GM21619 (cell line): ENCODE measurements around the gene PPP2R5B.
A peak's percentile ranks its signal among the peaks of the same experiment; 100 is the strongest.

Experiments used
- ATAC-seq: cut with Tn5 transposase; IDR thresholded peaks from one replicate; pipeline ENCODE4 v1.9.1; 2021; ENCODE audit not compliant: unreplicated experiment

PPP2R5B gene

DNA sequence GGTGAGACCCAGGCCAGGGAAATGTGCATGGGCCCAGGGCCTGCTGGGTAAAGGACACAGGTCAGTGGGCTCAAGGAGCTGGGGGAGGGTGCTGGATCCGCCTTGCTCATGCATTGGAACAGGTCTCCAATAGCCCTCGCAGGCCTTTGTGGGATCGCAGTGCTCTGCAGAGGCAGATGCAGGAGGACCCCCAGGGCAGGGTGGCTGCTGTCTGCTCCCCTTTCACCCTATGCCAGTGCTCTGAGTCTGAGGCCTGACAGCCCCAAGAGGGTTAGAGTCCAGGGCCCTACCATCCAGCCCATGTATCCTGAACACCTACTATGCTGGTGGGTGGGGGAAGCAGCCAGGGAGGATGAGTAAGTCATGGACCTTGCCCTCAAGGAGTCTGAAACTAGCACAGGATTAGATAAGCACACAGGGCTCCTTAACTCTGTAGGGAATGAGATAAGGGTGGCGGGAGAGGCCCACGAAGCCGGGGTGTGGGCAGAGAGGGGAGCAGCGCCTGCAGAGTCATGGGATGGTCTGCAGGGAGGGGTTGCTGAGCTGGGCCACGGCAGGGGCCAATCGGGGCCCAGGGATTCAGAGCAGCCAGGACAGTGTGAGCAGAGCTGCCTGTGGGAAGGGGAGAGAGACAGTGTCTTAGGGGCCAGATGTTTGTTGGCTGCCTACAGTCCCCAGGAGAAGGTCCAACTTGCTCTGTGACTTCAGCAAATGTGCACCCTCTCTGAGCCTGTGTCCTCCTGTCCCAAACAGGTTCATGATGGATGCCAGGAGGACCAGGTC is 35.6 kb upstream of the PPP2R5B start:
- ATAC-seq = no peak

DNA sequence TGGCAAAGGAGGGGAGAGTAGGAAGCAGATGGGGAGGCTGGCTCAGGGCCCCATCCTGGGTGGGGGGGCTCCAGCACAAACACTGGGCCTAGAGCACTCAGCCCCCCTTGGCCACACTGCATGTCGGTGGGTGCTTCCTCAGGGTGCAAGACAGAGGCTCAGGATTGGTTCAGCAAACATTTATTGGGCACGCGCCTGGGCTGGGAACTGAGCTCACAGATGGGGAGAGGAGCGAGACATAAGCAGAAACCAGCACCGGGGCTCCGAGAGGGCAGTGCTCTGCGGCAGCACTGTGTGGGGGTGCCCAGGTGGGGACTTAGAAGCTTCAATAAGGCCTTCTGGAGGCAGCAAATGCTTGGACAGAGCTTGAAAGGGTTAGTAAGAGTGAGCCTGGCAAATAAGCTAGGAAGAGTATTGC is 34.0 kb upstream of the PPP2R5B start:
- ATAC-seq = no peak

DNA sequence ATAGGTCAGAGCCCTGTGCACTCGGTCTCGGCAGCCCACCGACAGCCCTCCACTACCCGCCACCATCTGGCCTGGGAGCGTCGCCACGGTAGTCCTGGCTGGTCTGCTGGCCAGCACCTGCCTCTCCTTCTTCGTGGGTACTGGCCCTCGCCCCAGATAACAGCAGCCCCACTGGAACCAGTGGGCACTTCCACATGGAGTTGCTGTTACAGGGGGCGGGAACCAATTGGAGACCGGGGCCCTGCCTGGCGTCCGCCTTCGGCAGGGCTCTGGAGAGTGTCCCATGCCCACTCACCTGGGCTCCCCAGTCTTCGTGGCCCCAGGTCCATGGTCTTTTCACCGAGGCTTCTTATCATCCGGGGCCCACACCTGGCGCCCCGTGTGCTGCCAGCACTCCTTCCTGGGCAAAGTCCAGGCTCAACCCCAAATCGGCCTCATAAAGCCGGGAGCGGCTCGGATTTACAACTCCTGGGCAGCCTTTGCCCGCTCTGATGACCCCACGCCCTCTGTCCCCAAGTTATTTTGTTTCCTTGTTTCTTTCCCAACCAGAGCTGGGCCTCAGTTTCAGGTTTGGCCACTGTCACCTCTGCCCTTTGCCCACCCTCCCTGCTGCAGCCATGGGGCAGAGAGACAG is 33.2 kb upstream of the PPP2R5B start:
- ATAC-seq = no peak

DNA sequence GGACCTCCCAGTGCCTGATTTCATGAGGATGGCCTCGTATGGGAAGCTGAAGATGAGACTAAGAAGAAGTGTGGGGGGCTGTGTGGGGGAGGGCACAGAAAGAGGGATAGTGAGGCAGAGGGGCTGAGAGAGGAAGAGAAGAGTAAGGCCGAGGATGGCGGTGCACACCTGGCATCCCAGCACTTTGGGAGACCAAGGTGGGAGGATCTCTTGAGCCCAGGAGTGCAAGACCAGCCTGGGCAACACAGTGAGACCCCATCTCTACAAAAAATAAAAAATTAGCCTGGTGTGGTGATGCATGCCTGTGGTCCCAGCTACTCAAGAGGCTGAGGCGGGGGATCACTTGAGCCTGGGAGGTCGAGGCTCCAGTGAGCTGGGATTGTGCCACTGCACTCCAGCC is 32.6 kb upstream of the PPP2R5B start:
- no peak for ATAC-seq

- ATAC-seq = no peak
Measured at GRCh38 chr11:64892411-64892831, 32.1 kb upstream of the PPP2R5B start.

GRCh38 chr11:64892838-64893193 is 31.7 kb upstream of the PPP2R5B start:
- no peak for ATAC-seq

DNA sequence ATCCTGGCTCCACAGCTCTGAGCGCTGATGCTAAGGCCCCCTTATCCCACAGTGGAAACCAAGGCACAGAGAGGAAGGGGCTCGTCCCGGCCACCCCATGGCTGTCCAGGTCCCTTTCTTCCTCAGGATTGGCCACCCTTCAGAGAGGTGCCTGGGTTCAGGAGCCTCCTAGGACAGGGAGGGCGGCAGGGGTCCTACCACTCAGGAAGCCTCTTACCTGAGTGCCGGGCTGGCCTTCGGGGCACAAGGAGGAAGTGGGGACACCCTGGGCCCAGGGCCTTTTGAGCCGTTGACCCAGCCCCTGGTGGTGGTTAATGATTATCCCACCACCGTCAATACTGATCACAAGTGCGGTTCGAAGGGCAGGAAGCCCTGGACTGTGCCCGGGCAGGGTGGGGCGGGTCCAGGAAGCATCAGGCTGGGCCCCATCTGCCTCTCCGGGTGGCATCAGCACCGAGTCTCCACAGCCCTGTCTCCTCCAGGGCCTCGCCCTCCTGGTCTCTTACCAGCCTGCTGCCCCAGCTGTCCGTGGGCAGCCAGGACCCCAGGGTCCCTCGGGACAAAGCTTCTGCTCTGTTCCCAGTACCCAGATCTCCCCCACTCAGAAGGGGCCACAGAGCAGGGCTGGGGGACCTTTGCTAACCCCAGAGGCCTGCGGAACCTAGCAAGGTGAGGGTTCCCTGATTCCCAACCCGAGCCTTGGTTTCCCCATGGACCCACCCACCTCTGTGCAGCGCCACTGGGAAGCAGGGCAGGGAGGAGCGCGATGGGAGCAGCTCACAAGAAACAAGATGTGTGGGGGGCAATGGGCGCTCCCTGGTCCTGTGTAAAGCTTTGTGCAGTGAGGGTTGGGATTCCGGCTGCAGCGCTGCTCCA is 31.1 kb upstream of the PPP2R5B start:
- ATAC-seq = no peak

GRCh38 chr11:64894070-64894811 is 30.2 kb upstream of the PPP2R5B start:
- peak; percentile 57 for ATAC-seq

- no peak for ATAC-seq
Measured at GRCh38 chr11:64894812-64895452, 29.6 kb upstream of the PPP2R5B start.

DNA sequence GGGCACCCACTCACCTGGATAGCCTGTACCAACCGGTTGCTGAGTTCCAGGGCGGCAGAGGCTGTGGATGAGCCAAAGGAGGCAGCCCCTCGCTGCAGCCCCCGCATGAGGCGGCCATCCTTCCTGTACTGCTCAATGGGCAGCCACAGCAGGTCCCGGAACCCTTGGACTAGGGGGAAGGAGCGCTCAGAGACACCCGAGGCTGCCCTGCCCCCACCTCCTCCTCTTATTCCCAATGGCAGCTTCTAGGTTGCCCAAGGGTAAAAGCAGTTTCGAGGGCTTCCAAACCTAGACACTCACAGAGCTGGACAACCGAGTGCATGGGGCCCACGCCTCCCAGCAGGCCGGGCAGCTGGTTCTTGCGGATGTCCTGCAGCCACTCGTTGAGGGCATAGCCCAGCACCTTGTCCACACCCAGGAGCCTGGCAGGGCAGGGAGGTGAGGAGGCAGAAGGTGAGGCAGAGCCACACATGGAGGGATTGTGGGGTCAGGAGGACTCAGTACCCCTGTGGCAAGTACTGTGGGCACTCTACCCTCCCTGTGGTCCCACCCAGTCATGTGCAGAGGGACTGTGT is 28.0 kb upstream of the PPP2R5B start:
- ATAC-seq = no peak

DNA sequence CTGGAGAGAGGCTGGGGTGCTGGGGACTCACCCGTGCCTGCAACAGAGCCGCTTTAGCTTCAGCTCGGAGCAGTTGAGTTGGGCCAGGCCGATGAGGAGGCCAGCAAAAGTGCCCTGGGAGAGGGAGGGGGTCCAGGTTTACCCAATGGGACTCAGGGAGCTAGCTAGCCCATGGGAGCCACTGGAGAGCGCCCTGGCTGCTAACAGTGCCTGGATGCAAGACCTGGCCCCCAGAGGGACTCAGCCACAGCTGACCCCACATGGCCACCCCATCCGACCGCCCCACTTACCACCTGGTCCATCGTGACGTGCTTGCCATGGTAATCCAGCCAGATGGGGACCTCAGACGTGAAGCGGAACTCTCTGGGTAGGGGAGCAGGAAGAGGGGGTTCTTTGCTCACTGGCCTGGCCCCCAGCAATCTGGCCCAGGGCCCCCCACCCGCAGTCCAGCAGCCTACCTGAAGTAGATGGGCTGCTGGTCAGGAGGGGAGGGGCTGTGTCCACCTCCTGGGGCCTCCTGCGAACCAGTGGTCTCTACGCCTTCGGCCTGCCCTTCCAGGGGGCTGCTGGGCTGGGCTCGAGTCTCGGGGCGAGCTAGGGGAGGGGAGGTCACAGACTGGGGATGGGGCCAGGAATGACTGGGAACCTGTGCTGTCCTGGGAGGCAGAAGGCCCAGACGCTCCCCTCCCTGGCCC is 27.0 kb upstream of the PPP2R5B start:
- no peak for ATAC-seq

GRCh38 chr11:64898076-64898445 is 26.4 kb upstream of the PPP2R5B start:
- ATAC-seq = no peak

DNA sequence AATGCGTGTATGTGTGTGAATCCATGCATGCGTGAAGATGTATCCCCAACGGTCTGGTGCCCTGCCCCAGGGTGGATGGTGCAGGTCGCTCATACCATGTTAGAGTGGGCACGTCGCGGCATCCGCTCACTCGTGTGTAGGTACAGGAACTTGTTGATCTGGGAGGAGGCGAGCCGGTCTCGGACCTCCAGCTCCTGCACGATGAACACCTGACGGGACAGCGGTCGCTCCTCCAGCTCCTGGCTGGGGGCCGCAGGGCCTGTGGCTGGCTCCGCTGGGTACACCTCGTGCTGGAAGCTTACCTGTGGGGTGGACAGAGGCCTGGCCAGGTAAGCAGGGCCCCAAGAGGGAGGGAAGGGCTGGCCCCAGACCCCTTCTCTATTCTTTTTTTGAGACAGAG is 25.9 kb upstream of the PPP2R5B start:
- ATAC-seq = no peak

DNA sequence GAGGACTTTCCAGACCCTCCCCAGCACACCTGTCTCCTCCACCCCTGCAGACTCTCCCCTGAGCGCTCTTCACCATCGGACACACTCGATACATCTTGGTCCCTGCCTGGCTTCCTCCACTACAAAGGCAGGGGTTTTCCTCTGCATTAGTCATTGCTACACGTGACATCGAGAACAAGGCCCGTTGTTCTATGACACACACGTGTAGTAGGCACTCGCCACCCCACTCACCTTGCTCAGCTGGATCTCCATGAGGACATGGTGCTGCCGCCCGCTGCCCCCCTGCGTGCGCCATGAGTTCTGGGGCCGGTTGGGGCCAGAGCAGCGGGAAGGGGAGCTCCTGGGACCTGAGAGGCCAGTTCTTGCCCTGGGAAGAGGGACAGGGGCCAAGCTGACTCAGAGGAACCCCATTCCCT is 24.2 kb upstream of the PPP2R5B start:
- no peak for ATAC-seq

GRCh38 chr11:64900774-64901173 is 23.7 kb upstream of the PPP2R5B start:
- ATAC-seq = no peak

- no peak for ATAC-seq
Measured at GRCh38 chr11:64902102-64902900, 22.2 kb upstream of the PPP2R5B start.

DNA sequence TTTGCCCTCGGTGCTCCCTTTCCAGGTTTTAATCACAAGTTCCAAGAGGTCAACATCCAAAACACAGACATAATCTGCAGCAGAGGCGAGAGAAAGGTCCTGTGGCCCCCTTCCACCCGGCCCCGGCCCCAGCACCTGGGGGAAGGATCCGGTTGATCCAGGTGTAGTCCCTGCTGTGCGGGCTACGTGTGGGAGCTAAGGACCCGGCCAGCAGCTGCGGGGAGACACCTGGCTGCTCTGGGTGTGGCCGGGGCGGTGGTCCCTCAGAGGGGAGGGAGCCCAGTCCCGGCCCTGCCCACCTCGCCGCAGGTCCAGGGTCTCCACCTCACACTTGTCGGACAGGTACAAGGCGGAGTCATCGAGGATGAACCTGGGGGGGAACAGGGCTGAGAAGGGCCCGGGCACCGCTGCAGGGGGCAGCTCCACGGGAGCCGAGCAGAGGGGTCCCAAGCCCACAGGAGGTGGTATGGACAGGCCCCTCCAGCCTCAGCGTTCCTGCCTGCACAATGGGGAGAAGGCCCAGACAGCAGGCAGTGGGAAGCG is 21.1 kb upstream of the PPP2R5B start:
- no peak for ATAC-seq

- ATAC-seq = no peak
Measured at GRCh38 chr11:64905516-64906313, 18.8 kb upstream of the PPP2R5B start.
